ENCODE results near the gene ZNF460.

ZNF460 gene

DNA sequence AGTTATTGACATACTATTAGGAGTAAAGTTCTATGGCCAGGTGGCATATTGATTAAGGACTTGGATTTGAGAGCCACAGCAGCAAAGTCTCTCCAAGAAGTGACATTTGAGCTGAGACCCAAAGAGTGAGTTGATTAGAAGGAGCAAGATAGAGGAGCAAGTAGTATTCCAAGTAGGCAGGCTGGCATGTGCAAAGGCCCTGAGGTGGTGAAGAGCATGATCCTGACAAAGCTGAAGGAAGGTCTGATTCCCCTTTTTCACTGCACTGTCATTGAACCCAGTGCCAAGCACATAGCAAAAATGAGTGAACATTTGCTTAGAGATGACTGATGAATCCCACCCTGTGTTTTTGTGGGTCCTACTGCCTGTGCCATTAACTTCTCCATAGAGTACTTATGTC, 44.7 kb downstream of the ZNF460 start:
- H3K9me3 Mint-ChIP-seq: peaks cover 4 to 11% of the 10 kb centered on the region in 2 donors
- ATAC-seq (replicated peaks): no peak
- peaks cover 50% of the 10 kb centered on the region for H3K36me3 Mint-ChIP-seq (ENCODE audit: insufficient read depth)
- no peak overlapping the region for H3K4me3 Mint-ChIP-seq
- H3K27me3 Mint-ChIP-seq: no peaks in the 10 kb centered on the region
- no peak for DNase-seq
- H3K4me1 Mint-ChIP-seq (ENCODE audit: low read depth in 2 of 2): peaks cover 14 to 22% of the 10 kb centered on the region in 2 donors
- H3K27ac Mint-ChIP-seq: no peak overlapping the region

DNA sequence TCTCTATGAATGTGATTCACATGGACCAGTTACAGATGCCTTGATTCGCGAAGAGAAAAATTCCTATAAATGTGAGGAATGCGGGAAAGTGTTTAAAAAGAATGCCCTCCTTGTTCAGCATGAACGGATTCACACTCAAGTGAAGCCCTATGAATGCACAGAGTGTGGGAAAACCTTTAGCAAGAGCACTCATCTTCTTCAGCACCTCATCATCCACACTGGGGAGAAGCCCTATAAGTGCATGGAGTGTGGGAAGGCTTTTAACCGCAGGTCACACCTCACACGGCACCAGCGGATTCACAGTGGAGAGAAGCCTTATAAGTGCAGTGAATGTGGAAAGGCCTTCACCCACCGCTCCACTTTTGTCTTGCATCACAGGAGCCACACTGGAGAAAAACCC, 47.7 kb downstream of the ZNF460 start:
- Mint-ChIP-seq H3K36me3 (ENCODE audit: insufficient read depth) (peaks cover 40% of the 10 kb centered on the region), H3K4me1 (ENCODE audit: low read depth in 2 of 2) (no peaks in the 10 kb centered on the region), H3K9me3 (peaks cover 0 to 4% of the 10 kb centered on the region in 2 donors), H3K27ac (no peak overlapping the region), H3K4me3 (no peak overlapping the region), H3K27me3 (no peaks in the 10 kb centered on the region)
- DNase-seq (no peak), ATAC-seq (replicated peaks) (no peak)

DNA sequence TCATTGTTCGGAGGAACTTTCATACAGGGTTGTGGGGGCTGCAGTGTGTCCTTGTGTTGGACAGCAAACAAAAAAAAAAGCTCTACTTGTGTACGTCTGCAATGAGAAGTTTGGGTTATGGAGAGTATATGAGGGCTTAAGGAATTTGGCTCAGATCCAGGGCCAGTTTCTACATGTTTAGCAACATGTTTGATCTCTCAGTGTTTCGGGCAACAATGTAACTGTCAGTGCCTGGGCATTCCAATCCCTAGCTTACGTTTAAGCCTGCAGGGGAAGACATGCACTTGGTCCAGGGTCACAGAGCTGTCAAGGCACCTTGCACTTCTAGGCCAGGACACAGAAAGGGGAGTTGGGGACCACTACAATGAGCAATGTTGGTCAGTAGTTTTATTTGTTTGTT, 53.9 kb downstream of the ZNF460 start:
- H3K4me1 Mint-ChIP-seq (ENCODE audit: low read depth in 2 of 2): no peaks in the 10 kb centered on the region
- no peak overlapping the region for H3K4me3 Mint-ChIP-seq
- ATAC-seq (replicated peaks): no peak
- H3K27me3 Mint-ChIP-seq: no peaks in the 10 kb centered on the region
- H3K27ac Mint-ChIP-seq: no peak overlapping the region
- peaks cover 4% of the 10 kb centered on the region for H3K36me3 Mint-ChIP-seq (ENCODE audit: insufficient read depth)
- peaks cover 1 to 8% of the 10 kb centered on the region in 2 donors for H3K9me3 Mint-ChIP-seq
- no peak for DNase-seq

DNA sequence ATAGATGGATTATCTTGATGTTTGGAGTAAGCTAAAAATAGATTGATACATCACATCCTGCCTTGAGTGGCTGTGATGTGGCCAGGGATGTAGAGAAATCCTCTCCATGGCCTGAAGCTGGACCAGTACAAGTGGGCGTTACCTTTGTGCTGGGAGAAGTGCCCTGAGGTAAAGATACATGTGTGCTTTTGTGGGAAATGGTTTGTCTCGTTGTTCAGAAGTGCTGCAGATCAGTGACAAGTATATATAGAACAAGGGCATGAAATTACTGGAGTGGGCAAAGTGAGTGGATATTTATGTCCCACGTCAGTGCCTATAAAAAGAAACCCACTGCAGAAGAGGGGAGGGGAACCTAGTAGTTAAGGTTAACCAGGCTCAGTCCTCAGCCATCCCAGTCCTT, 58.6 kb downstream of the ZNF460 start:
- DNase-seq: no peak
- no peaks in the 10 kb centered on the region for H3K27me3 Mint-ChIP-seq
- H3K27ac Mint-ChIP-seq: no peak overlapping the region
- no peak overlapping the region for H3K4me3 Mint-ChIP-seq
- H3K4me1 Mint-ChIP-seq (ENCODE audit: low read depth in 2 of 2): no peaks in the 10 kb centered on the region
- no peaks in the 10 kb centered on the region for H3K36me3 Mint-ChIP-seq (ENCODE audit: insufficient read depth)
- peaks cover 1 to 16% of the 10 kb centered on the region in 2 donors for H3K9me3 Mint-ChIP-seq
- no peak for ATAC-seq (replicated peaks)

DNA sequence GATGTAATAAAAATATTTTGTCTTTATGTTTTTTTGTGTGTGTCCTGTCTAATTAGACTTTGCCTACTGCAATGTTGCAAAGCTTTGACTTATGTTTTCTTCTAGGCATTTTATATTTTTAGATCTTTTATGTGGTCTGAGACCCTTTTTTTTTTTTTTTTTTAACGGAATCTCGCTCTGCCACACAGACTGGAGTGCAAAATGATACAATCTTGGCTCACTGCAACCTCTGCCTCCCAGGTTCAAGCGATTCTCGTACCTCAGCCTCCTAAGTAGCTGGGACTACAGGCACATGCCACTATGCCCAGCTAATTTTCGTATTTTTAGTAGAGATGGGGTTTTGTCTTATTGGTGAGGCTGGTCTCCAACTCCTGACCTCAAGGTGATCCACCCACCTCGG, 62.3 kb downstream of the ZNF460 start:
- Mint-ChIP-seq H3K4me3 (no peak overlapping the region), H3K27ac (no peak overlapping the region), H3K4me1 (ENCODE audit: low read depth in 2 of 2) (no peaks in the 10 kb centered on the region)

More for the DNA sequence above, 62.3 kb downstream of the ZNF460 start:
- H3K27me3 Mint-ChIP-seq: peaks cover 4 to 16% of the 10 kb centered on the region in 2 donors
- no peak for DNase-seq
- peaks cover 3 to 8% of the 10 kb centered on the region in 2 donors for H3K9me3 Mint-ChIP-seq
- no peaks in the 10 kb centered on the region for H3K36me3 Mint-ChIP-seq (ENCODE audit: insufficient read depth)
- no peak for ATAC-seq (replicated peaks)

All from effector memory CD8-positive, alpha-beta T cell (primary cell).